Measurements from ENCODE around the gene PGM5.
A peak's percentile ranks its signal among the peaks of the same experiment; 100 is the strongest.

PGM5 gene

DNA sequence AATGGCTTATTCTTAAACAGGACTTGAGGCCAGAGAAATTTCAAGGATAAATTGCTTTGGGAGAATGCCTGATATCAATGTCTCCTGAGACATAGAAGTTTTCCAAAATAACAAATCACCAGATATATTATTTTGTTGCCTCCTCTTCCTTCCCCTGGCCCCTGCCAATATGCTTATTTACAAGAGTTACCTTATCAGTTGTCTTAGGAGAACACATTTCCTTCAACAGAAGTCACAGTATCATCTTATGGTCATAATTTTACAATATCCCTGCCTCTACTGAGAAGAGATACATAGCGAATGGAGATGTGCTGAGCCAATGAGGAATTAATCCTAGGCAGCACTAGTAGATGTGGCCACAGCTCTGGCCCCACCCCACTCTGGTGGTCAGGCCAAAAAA is 141.2 kb downstream of the PGM5 start:
- no peak for DNase-seq (ENCODE audit: low spot score)

DNA sequence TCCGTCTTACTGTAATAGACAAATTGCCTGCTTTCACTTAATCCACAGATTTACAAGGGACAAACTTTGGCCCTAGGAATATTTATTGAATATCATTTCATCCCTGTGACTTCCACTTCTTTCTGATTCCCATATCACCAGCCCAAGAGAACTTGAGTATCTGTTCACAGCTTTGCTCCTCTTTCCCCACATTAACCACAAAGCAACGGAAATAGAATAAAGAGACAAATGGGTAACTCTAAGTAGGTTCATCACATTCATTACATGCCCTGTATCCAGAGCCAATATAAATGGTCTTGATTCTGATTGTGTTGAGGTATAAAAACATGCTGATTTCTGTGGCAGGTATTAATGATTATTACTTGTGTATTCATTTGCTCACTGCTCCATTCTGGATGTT is 142.4 kb downstream of the PGM5 start:
- DNase-seq (ENCODE audit: low spot score): no peak

GRCh38 chr9:68500457-68501381 is 144.3 kb downstream of the PGM5 start:
- DNase-seq (ENCODE audit: low spot score): no peak

GRCh38 chr9:68502279-68502678 is 145.9 kb downstream of the PGM5 start:
- DNase-seq (ENCODE audit: low spot score): no peak

- DNase-seq (ENCODE audit: low spot score): no peak
Measured at GRCh38 chr9:68505681-68506409, 149.4 kb downstream of the PGM5 start.

GRCh38 chr9:68506551-68506950 is 150.1 kb downstream of the PGM5 start:
- DNase-seq (ENCODE audit: low spot score): no peak

GRCh38 chr9:68507130-68507805 is 150.9 kb downstream of the PGM5 start:
- DNase-seq (ENCODE audit: low spot score): no peak

DNA sequence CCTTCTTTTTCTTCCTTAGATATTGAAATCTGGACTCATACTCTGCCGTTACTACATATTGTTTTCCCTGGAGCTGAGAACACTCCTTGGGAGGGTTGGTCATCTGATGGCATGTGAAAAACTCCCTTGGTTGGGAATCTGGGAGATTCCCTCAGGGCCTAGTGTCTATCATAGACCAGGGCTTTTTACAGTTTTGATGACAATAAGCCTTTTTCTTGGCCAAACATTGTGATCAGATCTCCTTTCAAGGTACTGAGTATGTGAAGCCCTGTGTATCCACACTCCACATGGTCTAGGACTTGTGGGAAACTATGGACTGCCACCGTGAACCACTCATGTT is 151.4 kb downstream of the PGM5 start:
- no peak for DNase-seq (ENCODE audit: low spot score)

DNA sequence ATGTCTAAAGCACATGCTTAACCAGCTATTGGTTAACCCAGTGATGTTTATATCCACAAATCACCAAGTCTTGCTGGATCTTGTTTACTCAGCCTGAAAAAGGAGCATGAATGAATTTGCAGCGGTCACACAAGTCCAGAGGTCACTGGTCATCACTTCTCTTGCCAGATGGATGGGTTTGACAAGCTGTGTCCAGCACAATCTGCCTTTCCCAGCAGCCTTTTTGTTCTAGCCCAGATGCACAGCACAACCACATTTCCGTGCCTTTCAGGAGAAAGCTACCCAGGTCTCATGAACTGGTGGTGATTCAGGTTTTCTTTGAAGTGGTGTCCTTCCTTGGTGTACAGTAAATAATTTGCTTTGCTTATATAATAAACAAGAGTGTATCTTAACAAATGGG is 152.1 kb downstream of the PGM5 start:
- no peak for DNase-seq (ENCODE audit: low spot score)

- DNase-seq (ENCODE audit: low spot score): peak; percentile 45
Measured at GRCh38 chr9:68509689-68510088, 153.3 kb downstream of the PGM5 start.

DNA sequence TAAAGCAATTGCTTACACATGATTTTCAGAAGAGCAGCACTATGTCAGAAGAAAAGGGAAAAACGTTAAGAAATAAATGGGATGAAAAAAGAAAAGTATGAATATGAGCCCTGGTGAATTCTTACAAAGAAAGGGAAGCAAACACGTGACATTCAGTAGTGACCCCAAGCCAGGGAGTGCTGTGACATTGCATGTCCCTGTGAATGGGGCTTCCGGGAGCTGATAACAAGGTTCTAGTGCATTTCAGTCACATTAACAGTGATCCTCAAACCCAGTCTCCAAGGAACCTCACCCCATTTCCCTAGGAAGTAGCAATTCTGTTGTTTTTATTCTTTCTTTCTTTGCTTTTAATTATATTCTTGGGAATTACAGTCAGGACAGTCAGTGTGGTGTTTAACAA is 157.0 kb downstream of the PGM5 start:
- DNase-seq (ENCODE audit: low spot score): no peak

DNA sequence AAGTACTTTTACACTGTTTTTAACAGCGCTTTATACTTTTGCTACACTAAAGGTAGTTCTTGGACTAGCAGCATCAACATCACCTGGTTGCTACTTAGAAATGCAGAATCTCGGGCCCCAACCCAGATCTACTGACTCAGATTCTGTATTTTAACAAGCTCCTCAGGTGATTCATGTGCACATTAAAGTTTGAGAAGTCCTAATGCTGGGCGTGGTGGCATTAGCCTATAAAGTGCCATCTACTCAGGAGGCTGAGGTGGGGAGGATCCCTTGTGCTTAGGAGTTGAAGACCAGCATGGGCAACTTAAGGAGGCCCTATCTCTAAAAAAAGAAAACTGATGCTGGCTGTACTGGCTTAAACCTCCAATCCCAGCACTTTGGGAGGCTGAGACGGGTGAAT is 157.6 kb downstream of the PGM5 start:
- DNase-seq (ENCODE audit: low spot score): no peak

DNA sequence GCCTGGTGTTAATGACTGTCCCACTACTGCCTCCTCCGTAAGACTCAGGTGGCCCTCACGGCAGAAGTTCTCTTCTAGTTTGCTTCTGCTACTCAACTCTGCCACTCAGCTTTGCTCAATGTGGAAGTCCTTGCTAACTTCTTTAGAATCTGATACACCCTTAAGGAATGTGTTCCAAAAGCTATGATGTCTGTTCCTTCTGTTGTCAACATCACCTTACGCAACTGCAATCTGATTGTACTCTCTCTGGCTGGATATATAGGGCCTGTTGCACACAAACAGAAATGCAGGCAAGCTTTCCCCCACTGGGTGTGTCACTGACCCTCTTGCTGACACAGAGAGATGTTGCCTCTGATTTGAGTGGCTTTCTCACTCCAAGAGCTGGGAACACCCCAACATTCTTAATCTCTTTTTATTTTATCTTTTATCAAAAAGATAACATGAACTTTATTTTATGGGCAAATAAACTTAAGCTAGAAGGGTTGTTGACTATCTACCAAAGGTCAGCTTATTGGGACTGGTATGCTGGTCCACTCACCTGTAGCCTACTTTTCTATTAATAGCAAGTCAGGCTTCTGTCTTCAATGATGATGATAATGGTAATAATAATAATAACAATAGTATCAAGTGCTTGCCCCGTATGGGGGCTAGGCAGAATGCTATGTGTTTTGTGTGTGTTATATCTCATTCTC is 159.1 kb downstream of the PGM5 start:
- no peak for DNase-seq (ENCODE audit: low spot score)

DNA sequence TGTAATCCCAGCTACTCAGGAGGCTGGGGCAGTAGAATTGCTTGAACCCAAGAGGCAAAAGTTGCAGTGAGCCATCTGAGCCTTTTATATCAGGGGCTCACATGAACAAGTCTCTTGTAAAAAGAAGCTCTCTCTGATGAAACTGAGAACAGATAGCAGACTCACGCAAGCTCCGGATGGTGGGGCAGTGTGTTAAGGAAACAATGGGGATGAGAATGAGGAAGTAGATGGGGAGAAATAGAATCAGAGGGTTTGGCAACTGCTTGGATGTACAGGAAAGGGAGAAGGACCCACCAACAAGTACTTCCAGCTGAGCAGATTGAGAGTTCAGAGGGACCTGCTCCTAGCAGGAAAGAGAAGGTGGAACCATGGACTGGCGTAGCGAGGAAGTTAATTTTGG is 165.7 kb downstream of the PGM5 start:
- no peak for DNase-seq (ENCODE audit: low spot score)

DNA sequence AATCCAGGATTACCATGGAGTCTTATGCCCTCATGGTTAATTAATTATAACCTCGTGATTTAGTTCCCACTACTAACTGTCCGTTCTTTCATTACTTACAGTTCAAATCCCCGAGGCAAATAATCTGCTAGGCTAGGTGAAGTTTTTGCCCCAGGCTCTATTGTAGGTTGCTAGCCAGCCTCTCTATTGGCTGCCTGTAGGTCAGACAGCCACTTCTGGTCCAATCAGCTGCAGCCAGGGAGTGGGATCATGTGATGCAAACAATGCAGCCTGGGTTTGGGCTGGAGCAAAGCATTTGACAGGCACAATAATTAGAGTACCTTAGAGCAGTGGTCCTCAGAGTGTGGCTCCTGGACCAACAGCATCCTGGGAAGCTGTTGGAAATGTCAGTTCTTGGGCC is 166.5 kb downstream of the PGM5 start:
- peak; percentile 28 for DNase-seq (ENCODE audit: low spot score)

- no peak for DNase-seq (ENCODE audit: low spot score)
Measured at GRCh38 chr9:68523367-68523936, 167.0 kb downstream of the PGM5 start.

DNA sequence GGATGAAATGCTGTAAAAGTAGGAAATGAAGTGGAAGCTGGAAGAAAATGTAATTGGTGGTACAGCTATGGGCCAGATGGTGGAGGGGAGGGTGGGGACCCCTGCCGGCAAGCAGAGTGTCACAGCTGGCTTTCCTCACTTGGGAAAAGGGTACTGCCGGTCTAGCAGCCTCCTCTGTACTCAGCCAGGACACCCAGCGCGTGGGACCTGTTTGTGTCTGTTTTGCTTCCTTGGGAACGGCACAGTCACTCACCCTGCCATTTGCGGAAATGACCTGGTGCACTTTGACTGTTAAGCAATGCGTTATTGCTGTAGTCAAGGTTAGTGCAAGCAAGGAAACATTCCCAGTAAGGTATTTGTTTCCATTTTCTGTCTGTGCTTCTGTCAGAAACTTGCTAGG is 174.2 kb downstream of the PGM5 start:
- peak; percentile 26 for DNase-seq (ENCODE audit: low spot score)

- DNase-seq (ENCODE audit: low spot score): no peak
Measured at GRCh38 chr9:68532131-68532530, 175.7 kb downstream of the PGM5 start.

DNA sequence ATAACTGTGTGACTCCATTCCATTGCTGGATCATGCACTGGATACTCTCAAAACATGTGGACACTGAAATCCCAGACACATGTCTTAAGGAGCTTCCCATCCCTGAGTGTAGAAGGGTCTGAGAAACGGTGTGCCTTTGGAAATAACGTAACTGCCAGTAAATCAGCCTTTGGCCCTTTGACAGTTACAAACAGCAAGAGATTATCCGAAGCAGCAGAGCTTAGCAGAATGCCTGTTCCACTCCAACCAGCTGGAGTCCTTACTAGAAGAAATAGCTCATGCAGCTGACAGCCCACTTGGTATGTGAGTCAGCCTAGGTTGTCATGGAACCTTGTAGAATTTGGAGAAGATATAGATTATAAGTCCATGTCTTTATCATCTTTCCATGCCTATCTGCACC is 177.3 kb downstream of the PGM5 start:
- no peak for DNase-seq (ENCODE audit: low spot score)

DNA sequence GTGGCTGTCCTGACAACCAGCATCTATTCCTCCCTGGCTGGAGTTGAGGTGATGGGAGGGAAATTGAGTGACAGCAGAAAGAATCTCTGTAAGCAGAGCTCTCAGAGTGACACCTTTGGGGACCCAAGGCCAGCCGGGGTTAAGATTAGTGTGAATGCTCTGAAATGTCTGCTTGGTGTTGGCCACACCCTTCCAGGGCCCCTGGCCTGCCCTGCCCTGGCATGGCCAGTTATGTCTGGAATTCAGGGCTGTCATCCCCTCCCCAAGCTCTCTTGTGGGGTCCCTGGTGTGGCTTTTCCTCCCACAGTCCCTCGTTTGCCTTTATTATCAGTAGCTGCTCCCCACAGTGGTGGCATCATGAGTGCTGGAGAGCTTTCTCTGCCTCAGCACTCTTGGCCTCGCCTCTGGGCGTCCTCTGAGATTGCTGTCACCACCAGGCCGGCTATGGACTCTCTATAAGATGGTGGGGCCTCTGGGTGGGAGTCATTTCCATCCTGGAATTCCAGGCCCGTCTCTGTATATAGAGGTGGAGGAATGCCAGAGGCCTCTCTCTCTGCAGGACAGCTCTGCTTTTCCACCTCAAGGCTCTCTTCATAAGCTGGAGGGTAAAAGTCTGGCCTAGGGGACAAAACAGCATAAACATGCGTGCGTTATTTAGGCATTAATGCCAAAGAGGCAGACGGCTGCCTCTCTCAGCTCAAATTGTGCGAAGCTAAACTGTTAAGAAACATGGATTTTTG is 180.6 kb downstream of the PGM5 start:
- no peak for DNase-seq (ENCODE audit: low spot score)

DNA sequence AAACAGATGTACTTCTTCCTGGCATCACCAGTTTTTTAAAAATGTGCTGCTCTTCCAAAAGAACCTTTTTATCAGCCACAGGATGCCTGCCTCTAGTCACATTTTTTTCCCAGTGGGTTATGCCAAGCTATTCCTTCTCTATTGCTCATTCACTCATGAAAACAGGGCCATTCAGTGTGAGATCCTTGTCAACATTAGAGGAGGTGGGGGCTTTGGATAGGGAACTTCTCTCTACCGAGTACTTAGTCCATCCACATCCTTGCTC is 181.1 kb downstream of the PGM5 start:
- no peak for DNase-seq (ENCODE audit: low spot score)

GRCh38 chr9:68538200-68538599 is 181.8 kb downstream of the PGM5 start:
- DNase-seq (ENCODE audit: low spot score): no peak

All from iPS-NIHi11 (cell line).